ENCODE measurements around the gene TRIM69.
"Not testable (repeated sequence)": the region's sequence is repeated elsewhere in the genome, so short reads cannot be mapped to it uniquely, and the experiment has no call there.

The TRIM69 gene

DNA sequence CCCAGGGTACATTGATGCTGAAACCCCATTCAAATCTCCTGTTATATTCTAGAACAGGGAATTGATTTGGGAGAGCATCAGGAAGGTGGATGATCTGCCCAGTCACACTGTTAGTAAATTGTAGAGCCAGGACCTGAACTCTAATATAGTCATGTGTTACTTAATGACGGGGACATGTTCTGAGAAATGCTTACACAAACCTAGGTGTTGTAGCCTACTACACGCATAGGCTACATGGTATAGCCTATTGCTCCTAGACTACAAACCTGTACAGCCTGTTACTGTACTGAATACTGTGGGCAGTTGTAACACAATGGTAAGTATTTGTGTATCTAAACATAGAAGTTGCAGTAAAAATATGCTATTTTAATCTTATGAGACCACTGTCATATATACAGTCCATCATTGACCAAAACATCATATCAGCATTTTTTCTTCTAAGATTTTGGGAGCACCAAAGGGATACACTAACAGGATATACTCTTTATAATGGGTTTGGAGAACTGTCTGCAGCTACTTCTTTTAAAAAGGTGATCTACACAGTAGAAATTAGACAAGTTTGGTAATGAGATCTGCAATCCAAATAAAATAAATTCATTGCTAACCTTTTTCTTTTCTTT, 19.2 kb upstream of the TRIM69 start:
- DNase-seq, result no peak

GRCh38 chr15:44718180-44718926, 18.0 kb upstream of the TRIM69 start:
- no peak for DNase-seq

- DNase-seq, result no peak
These were observed 17.4 kb upstream of the TRIM69 start for GRCh38 chr15:44718927-44719292.

- peak; percentile 46 for DNase-seq
These were observed 16.9 kb upstream of the TRIM69 start for GRCh38 chr15:44719293-44719999.

DNA sequence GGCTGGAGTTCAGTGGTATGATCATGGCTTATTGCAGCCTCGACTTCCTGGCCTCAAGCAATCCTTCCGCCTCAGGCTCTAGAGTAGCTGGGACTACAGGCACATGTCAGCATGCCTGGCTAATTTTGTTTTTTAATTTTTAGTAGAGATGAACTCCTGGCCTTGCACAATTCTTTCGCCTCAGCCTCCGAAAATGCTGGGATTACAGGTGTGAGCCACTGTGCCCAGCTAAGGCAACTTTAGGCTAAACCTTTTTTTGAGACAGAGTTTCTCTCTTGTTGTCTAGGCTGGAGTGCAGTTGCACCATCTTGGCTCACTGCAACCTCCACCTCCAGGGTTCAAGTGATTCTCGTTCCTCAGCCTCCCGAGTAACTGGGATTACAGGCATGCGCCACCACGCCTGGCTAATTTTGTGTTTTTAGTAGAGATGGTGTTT, 16.3 kb upstream of the TRIM69 start:
- not testable (repeated sequence) for DNase-seq

GRCh38 chr15:44720460-44721176, 15.7 kb upstream of the TRIM69 start:
- DNase-seq, result no peak

- DNase-seq, result no peak
These were observed 14.3 kb upstream of the TRIM69 start for GRCh38 chr15:44722011-44722410.

GRCh38 chr15:44726136-44726535, 10.2 kb upstream of the TRIM69 start:
- DNase-seq, result no peak

DNA sequence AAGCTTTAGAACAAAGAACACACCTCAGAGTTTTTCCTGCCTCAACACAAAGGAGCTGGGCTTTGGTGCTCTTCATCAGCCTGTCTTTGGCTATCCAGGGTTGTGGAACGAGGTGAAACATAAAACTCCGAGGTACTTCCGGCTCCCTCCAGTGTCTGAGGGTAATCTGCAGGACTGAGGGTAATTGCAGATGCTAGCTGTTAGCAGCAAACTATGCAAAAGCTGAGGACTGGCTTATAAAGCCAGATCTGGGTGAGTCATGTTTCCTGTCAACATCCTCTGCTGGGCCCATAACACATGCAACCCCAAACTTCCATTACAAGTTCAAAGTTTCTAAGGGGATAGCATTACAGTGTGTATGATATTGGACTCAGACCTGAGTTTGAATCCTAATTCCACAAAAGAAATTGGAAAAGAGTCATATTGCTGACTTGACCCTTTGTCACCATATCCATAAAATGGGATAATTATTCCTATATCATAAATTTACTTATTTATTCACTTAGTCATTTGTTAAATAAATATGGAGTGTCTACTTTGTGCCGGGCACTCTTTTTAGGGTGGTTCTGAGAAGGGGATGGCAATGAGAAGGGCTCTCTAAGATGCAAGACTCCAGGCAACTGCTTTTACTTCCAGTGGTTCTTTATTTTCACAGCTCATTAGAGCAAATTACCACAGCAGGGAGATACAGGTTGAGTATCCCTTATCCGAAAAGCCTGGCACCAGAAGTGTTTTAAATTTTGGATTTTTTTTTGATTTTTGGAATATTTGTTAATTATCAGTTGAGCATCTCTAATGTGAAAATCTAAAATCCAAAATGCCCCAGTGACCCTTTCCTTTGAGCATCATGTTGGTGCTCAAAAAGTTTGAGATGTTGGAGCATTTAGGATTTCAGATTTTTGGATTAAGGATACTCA, 9.5 kb upstream of the TRIM69 start:
- DNase-seq, result peak; percentile 77

DNA sequence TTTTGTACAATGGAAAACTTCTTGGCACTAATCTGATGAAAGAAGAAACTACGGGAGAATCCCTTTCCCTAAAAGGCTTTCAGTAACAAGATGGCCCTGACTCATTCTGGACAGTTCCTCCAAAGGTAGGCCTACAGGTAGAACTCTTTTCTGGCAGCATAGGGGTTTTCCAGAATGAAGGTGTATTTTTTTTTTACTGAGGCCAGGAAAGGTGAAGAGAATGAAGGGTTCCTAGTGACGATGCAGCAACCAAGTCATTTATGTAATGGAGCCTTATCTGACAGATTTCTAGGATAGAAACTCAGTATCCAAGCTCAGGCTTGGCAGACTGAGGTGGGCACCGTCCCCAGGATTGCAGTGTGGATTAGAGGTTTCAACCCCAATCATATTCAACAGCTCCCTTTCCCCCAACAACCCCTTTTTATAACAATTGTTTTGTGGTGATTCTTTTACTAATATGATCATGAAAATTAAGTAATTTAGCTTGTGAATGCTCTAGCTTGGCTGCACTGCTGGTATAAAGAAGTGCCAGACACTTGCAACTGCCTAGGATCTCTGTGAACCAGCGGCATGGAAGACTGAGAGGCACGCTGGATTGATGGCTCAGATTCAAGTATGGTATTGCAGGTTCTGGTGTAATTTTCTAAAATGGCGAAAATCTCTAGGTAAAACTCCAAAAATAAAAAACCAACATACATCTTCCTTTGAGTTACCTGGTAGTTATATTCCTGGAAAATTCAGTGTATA, 8.7 kb upstream of the TRIM69 start:
- no peak for DNase-seq

DNA sequence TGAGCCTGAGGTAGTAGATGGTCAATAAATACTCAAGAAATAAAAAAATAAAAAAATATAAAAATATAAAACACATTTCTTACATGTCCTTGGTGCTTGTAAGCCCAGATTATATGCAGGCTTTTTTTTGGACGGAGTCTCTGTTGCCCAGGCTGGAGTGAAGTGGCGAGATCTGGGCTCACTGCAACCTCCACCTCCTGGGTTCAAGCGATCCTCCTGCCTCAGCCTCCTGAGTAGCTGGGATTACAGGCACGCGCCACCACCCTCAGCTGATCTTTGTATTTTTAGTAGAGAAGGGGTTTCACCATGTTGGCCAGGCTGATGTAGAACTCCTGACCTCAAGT, 8.1 kb upstream of the TRIM69 start:
- not testable (repeated sequence) for DNase-seq

GRCh38 chr15:44728576-44729407, 7.5 kb upstream of the TRIM69 start:
- DNase-seq, result peak; percentile 89

GRCh38 chr15:44729408-44730127, 6.8 kb upstream of the TRIM69 start:
- no peak for DNase-seq

- no peak for DNase-seq
These were observed 1.4 kb upstream of the TRIM69 start for GRCh38 chr15:44734839-44735481.

GRCh38 chr15:44735482-44736180, 697 bp upstream of the TRIM69 start:
- no peak for DNase-seq

DNA sequence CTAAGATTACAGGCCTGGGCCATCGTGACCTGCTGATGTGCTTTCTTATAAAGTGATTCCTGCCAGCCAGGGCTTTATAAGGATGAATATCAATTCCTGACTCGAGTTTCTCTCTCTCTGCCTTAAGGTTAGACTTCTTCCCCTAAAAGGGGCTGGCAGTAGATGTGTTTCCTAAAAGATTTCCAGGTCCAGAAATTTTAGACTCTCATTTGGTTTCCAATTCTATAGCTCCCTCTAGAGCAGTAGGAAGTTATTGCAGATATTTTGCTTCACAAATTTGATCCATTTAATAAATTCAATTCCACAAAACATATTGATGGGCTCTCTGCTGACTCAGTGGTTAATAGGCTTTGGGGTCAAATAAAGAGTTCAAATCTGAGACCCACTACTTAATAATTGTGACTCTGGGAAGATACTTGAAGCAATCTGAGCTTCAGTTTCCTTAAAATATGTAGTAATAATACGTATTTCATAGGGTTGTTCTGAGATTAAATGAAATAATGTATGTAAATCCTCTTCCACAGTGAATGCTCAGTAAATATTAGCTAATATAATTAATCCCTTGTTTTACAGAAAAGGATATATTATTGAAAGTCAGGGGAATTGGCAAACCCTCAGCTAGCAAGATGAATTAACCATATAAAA, 2.1 kb downstream of the TRIM69 start:
- no peak for DNase-seq

GRCh38 chr15:44739222-44739847, 3.0 kb downstream of the TRIM69 start:
- DNase-seq, result not testable (repeated sequence)

DNA sequence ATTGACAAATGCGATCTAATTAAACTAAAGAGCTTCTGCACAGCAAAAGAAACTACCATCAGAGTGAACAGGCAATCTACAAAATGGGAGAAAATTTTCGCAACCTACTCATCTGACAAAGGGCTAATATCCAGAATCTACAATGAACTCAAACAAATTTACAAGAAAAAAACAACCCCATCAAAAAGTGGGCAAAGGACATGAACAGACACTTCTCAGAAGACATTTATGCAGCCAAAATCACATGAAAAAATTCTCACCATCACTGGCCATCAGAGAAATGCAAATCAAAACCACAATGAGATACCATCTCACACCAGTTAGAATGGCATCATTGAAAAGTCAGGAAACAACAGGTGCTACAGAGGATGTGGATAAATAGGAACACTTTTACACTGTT, 7.1 kb downstream of the TRIM69 start:
- DNase-seq, result not testable (repeated sequence)
